GM12892 (cell line): Measurements from ENCODE around the gene TXLNA.

Source experiments
- POLR2A ChIP-seq: IDR thresholded peaks from 2 replicates; pipeline ENCODE4 v1.6.1; 2011; ENCODE audit warnings: low read depth, low read length, control low read depth
- POLR2AphosphoS5 ChIP-seq: IDR thresholded peaks from 2 replicates; pipeline ENCODE4 v1.6.1; 2011; ENCODE audit warnings: low read depth, low read length, control low read depth

- TF ChIP-seq POLR2A (no peak), POLR2AphosphoS5 (no peak)
These were observed 67.4 kb downstream of the TXLNA start, which contains the start of gene FAM167B for GRCh38 chr1:32246888-32247273.
